GM21360 (cell line): Measurements from ENCODE around the gene PHACTR3.

ENCODE experiments used
- ATAC-seq: cut with Tn5 transposase; IDR thresholded peaks from one replicate; pipeline ENCODE4 v1.9.1; 2021; ENCODE audit warnings: mild to moderate bottlenecking, moderate library complexity; ENCODE audit not compliant: unreplicated experiment

The PHACTR3 gene

GRCh38 chr20:59772931-59773913 is 168.9 kb downstream of the PHACTR3 start:
- ATAC-seq: no peak

- no peak for ATAC-seq
Observed at GRCh38 chr20:59774204-59774641, 169.9 kb downstream of the PHACTR3 start.

- ATAC-seq: no peak
Observed at GRCh38 chr20:59774921-59775686, 170.8 kb downstream of the PHACTR3 start.

GRCh38 chr20:59775687-59776055 is 171.3 kb downstream of the PHACTR3 start:
- no peak for ATAC-seq

GRCh38 chr20:59776059-59776603 is 171.8 kb downstream of the PHACTR3 start:
- ATAC-seq: no peak

- ATAC-seq: no peak
Observed at GRCh38 chr20:59776626-59777330, 172.4 kb downstream of the PHACTR3 start.

- no peak for ATAC-seq
Observed at GRCh38 chr20:59777331-59777725, 173.0 kb downstream of the PHACTR3 start.

- ATAC-seq: no peak
Observed at GRCh38 chr20:59777814-59778575, 173.7 kb downstream of the PHACTR3 start.

- no peak for ATAC-seq
Observed at GRCh38 chr20:59778615-59779200, 174.4 kb downstream of the PHACTR3 start.

- ATAC-seq: no peak
Observed at GRCh38 chr20:59779656-59780380, 175.5 kb downstream of the PHACTR3 start.

GRCh38 chr20:59780494-59781185 is 176.3 kb downstream of the PHACTR3 start:
- no peak for ATAC-seq

- ATAC-seq: no peak
Observed at GRCh38 chr20:59781226-59781625, 176.9 kb downstream of the PHACTR3 start.

- peak; percentile 49 for ATAC-seq
Observed at GRCh38 chr20:59782986-59783640, 178.8 kb downstream of the PHACTR3 start.

- ATAC-seq: no peak
Observed at GRCh38 chr20:59783641-59784010, 179.3 kb downstream of the PHACTR3 start.

GRCh38 chr20:59784365-59784764 is 180.0 kb downstream of the PHACTR3 start:
- ATAC-seq: no peak

GRCh38 chr20:59784791-59785668 is 180.7 kb downstream of the PHACTR3 start:
- no peak for ATAC-seq

GRCh38 chr20:59785669-59785959 is 181.3 kb downstream of the PHACTR3 start:
- ATAC-seq: no peak
